SH-SY5Y (cell line): ENCODE data around the gene MAGI2.

Experiments
- GATA2 ChIP-seq: IDR thresholded peaks from 2 replicates; pipeline ENCODE4 v1.6.1; 2011; ENCODE audit warnings: mild to moderate bottlenecking, low read depth, low read length
- GATA3 ChIP-seq: IDR thresholded peaks from 2 replicates; pipeline ENCODE4 v1.6.1; 2011; ENCODE audit warnings: low read depth, mild to moderate bottlenecking, low read length, moderate library complexity

- TF ChIP-seq GATA2 (no peak), GATA3 (no peak)
These were observed 66.6 kb downstream of the MAGI2 start for GRCh38 chr7:79386688-79387422.
